GM21825 (cell line): ENCODE data around the gene XRCC2.
"Not testable (repeated sequence)": the region's sequence is repeated elsewhere in the genome, so short reads cannot be mapped to it uniquely, and the experiment has no call there.

Experiments used
- ATAC-seq: cut with Tn5 transposase; IDR thresholded peaks from one replicate; pipeline ENCODE4 v1.9.1; 2021; ENCODE audit warnings: mild to moderate bottlenecking, moderate library complexity; ENCODE audit not compliant: unreplicated experiment

The XRCC2 gene

DNA sequence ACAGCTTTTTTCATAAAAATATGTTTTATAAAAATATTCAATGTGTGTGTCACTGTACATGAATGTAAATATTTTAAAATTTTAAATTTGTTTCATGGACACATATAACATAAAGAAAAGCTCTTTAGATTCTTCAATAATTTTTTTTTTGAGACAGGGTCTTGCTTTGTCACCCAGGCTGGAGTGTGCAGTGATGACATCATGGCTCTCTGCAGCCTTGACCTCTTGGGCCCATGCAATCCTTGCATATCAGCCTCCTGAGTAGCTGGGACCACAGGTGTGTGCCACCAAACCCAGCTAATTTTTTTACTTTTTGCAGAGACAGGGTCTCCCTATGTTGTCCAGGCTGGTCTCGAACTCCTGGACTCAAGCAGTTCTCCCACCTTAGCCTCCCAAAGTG is 9.9 kb downstream of the XRCC2 start:
- ATAC-seq: no peak

DNA sequence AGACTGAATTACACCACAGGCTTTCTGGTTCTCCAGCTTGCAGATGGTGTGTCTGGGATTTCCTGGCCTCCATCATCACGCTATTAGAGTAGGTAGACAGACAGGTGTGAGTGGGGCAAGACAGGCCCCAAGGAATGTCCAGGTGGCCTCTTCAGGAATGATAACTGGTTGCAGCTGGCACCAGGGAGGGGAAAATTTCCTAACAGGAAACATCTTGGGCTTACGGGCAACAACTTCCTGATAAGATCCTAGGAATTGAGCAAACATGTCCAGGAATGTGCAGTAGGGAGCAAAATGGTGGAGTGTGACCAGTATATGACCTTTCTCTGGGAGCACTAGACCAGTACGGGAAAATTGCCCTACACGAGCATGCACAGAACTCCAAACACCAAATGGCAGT is 11.3 kb downstream of the XRCC2 start:
- no peak for ATAC-seq

- ATAC-seq: no peak
These were observed 12.0 kb downstream of the XRCC2 start for GRCh38 chr7:152663931-152664330.

DNA sequence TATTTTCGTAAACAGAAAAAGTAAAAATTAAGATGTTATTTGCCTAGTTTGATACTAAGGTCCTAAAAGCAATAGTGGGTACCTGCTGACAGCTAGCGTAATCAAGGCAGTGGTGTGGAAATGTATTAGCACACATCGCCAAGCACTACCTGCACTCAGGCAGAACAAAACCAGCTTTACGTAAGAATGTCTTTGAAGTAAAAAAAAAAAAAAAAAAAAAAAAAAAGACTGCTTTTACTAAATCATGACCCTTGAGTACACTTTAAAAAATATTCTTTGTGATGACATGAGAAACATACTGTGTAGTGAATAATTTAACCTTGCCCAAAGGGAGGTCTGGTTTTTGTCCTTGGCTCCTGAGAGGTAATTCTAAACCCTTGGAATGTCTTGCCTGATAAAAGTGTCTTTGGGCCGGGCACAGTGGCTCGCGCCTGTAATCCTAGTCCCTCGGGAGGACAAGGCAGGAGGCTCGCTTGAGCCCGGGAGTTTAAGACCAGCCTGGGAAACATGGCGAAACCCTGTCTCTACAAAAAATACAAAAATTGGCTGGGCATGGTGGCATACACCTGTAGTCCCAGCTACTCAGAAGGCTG is 12.7 kb downstream of the XRCC2 start:
- ATAC-seq: no peak

DNA sequence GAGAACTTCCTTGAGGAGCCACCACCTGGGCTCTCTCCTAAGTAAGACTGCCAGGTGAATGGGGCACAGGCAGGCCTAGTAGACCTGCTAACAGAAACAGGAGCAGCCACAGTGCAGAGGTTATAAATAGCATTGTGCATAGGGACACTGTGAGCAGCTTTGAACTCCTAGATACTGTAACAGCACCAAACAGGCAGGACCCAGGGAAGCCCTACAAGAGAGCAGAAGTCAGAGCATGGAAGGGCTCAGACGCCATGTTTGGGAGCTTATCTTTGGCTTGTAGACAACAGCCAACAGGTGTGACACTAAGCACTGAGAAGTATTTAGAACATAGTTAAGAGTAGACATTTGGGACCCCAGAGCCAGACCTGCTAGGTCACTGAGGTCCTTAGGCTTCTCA is 14.5 kb downstream of the XRCC2 start:
- no peak for ATAC-seq

DNA sequence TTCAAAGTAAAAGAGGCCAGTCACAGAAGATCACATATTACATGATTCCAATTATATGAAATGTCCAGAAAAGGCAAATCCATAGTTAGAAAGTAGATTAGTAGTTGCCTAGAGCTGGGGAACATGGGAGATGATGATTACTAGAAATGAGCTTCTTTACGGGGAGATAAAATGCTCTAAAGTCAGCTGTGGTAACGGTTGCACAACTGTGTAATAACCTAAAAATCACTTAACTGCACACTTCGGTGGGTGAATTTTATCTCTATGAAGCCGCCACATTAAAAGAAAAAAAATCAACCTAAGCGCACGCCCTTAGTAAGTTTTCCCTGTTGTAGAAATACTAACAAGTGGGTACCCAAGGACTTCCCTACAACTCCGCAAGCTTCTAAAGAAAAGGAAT is 15.9 kb downstream of the XRCC2 start:
- ATAC-seq: no peak

GRCh38 chr7:152654971-152655370 is 21.0 kb downstream of the XRCC2 start:
- ATAC-seq: no peak

DNA sequence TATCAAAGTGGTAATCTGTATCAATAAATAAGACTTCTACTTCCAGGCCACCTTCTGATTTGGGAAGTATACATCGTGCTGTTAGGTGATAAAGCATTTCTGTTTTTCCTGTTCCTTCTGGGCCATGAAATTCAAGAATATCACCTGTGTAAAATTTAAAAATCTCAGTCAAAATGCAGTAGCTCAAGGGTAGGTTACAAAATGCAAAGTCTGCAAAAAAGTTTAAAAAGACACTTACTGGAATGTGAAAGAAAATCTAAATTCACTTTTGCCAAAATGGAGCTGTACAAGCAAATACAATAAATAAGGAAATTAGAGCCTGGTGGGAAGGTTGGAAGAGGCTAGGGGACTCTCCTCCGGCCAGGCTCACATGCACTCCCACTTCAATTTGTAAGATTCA is 26.7 kb downstream of the XRCC2 start:
- no peak for ATAC-seq

- ATAC-seq: no peak
These were observed 28.9 kb downstream of the XRCC2 start for GRCh38 chr7:152647009-152647408.

GRCh38 chr7:152646579-152646978 is 29.4 kb downstream of the XRCC2 start:
- not testable (repeated sequence) for ATAC-seq

- no peak for ATAC-seq
These were observed 31.9 kb downstream of the XRCC2 start for GRCh38 chr7:152643979-152644559.

- ATAC-seq: no peak
These were observed 34.6 kb downstream of the XRCC2 start for GRCh38 chr7:152641384-152641783.

- no peak for ATAC-seq
These were observed 35.1 kb downstream of the XRCC2 start for GRCh38 chr7:152640829-152641228.

DNA sequence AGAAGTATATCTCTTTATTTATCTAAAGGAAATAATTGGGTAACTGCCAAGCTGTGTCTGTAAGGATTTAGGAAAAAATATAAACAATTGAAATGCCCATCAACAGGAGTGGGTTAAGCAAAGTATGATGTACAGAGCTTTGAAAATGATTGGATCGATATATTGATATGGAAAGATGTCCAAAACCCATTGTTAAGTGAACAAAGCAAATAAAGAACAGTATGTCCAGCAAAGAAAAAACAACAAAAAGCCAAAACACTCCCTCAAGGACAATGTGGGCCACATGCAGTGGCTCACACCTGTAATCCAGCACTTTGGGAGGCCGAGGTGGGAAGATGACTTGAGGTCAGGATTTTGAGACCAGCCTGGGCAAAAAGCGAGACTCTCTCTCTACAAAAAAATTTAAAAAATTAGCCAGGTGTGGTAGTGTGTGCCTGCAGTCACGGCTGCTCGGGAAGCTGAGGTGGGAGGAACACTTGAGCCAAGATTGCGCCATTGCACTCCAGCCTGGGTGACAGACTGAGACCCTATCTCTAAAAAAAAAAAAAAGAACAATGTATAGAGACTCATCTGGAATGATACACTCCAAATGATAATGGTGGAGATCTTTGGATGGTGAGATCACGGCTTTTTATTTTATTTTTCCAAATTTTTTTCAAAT is 37.9 kb downstream of the XRCC2 start:
- ATAC-seq: no peak

GRCh38 chr7:152637161-152637560 is 38.8 kb downstream of the XRCC2 start:
- no peak for ATAC-seq

DNA sequence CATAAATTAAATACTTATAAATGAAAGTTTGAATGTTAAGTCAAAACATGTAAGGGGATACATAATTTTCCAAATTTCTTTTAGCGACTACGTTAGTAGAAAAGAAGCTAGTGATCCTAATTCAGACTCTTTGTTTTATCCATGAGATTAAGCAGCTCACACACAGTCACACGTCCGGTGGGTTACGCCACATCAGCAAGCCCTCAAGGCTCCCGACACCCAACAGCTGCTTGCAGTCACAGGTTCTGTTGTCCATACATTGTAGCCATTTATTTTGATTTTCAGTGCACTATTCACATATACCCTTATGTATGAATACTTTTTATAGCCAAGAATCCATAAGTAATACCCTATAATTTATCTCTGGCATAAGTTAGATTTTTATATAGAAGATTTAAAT is 39.5 kb downstream of the XRCC2 start:
- ATAC-seq: no peak

GRCh38 chr7:152633504-152633903 is 42.4 kb downstream of the XRCC2 start:
- no peak for ATAC-seq

DNA sequence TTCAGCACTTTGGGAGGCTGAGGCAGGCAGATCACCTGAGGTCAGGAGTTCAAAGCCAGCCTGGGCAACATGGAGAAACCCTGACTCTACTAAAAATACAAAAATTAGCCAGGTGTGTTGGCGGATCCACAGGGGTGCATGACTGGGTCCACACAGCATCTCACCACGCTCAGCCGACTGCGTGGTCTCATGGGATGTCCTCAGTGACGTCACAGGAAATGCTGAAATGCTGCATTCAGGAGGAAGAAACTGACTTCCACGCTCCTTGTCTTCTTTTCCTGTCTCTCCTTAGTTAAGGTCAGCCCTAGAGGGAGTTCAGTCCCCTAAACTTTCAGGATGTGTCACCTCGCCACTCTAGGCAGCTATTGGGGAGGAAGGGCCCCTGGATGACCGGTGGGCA is 42.9 kb downstream of the XRCC2 start:
- ATAC-seq: no peak

- ATAC-seq: not testable (repeated sequence)
These were observed 47.2 kb downstream of the XRCC2 start for GRCh38 chr7:152628772-152629171.

- no peak for ATAC-seq
These were observed 51.7 kb downstream of the XRCC2 start for GRCh38 chr7:152624228-152624627.

GRCh38 chr7:152621426-152621825 is 54.5 kb downstream of the XRCC2 start:
- ATAC-seq: no peak

GRCh38 chr7:152619027-152619739 is 56.8 kb downstream of the XRCC2 start:
- no peak for ATAC-seq
